MM.1S (cell line): ENCODE measurements around the gene TMEM150A.

ENCODE experiments used
- DNase-seq: peaks from one replicate; pipeline ENCODE4 v3.0.0-alpha.2; 2015
- H2AFZ ChIP-seq: fragments of 300-600 bp; sonication (generic); 2 replicates; pipeline ENCODE4 v1.6.0; 2016; ENCODE audit warnings: antibody characterized with exemption, low read length
- H3F3A ChIP-seq: fragments of 300-600 bp; sonication (generic); 2 replicates; pipeline ENCODE4 v1.6.1; 2016; ENCODE audit warnings: mild to moderate bottlenecking, antibody characterized with exemption, low read length, moderate library complexity, mixed read lengths; ENCODE audit not compliant: insufficient read depth
- H3K27ac ChIP-seq: fragments of 300-600 bp; sonication (generic); 2 replicates; pipeline ENCODE4 v1.5.1; 2016; ENCODE audit warnings: mild to moderate bottlenecking, low read length
- H3K27me3 ChIP-seq: fragments of 300-600 bp; sonication (generic); replicated peaks from 2 replicates; pipeline ENCODE4 v1.6.0; 2016; ENCODE audit warnings: low read length; ENCODE audit not compliant: insufficient read depth
- H3K36me3 ChIP-seq: fragments of 300-600 bp; sonication (generic); replicated peaks from 2 replicates; pipeline ENCODE4 v1.6.1; 2016; ENCODE audit warnings: mild to moderate bottlenecking, low read length, mixed read lengths; ENCODE audit not compliant: insufficient read depth
- H3K4me1 ChIP-seq: fragments of 300-600 bp; sonication (generic); 2 replicates; pipeline ENCODE4 v1.6.1; 2016; ENCODE audit warnings: low read length, mixed read lengths
- H3K4me2 ChIP-seq: fragments of 300-600 bp; sonication (generic); 2 replicates; pipeline ENCODE4 v1.6.0; 2016; ENCODE audit warnings: low read depth, low read length
- H3K4me3 ChIP-seq: fragments of 300-600 bp; sonication (generic); 2 replicates; pipeline ENCODE4 v1.5.1; 2016; ENCODE audit warnings: low read length, mixed read lengths
- H3K79me2 ChIP-seq: fragments of 300-600 bp; sonication (generic); 2 replicates; pipeline ENCODE4 v1.6.1; 2016; ENCODE audit warnings: mixed run types, low read length, mixed read lengths
- H3K9ac ChIP-seq: fragments of 300-600 bp; sonication (generic); 2 replicates; pipeline ENCODE4 v1.6.1; 2016; ENCODE audit warnings: low read length, mixed read lengths
- H3K9me2 ChIP-seq: fragments of 300-600 bp; sonication (generic); replicated peaks from 2 replicates; pipeline ENCODE4 v1.6.1; 2016; ENCODE audit warnings: mild to moderate bottlenecking, low read length, mixed read lengths; ENCODE audit not compliant: insufficient read depth
- H3K9me3 ChIP-seq: fragments of 300-600 bp; sonication (generic); replicated peaks from 2 replicates; pipeline ENCODE4 v1.6.1; 2016; ENCODE audit warnings: mild to moderate bottlenecking, low read length, mixed read lengths; ENCODE audit not compliant: insufficient read depth
- H4K20me1 ChIP-seq: fragments of 300-600 bp; sonication (generic); 2 replicates; pipeline ENCODE4 v1.6.1; 2016; ENCODE audit warnings: mild to moderate bottlenecking, low read length, moderate library complexity, mixed read lengths; ENCODE audit not compliant: insufficient read depth
- CTCF ChIP-seq: fragments of 300-600 bp; sonication (generic); IDR thresholded peaks from 2 replicates; pipeline ENCODE4 v1.5.1; 2016; ENCODE audit warnings: antibody characterized with exemption, low read length, mixed read lengths
- EZH2 ChIP-seq: fragments of 300-600 bp; sonication (generic); optimal IDR thresholded peaks from 2 replicates; pipeline ENCODE3; 2017; ENCODE audit warnings: low read depth, mild to moderate bottlenecking, antibody characterized with exemption, low read length, mixed read lengths
- EZH2phosphoT487 ChIP-seq: fragments of 300-600 bp; sonication (generic); IDR thresholded peaks from 2 replicates; pipeline ENCODE4 v1.6.1; 2018; ENCODE audit warnings: antibody characterized with exemption, low read length

The TMEM150A gene

GRCh38 chr2:85549095-85549494 lies 53.4 kb downstream of the TMEM150A start:
- Histone ChIP-seq H3K4me1 (no peaks in the 10 kb centered on the region), H3K9me3 (no peaks in the 10 kb centered on the region), H3K27me3 (no peaks in the 10 kb centered on the region), H4K20me1 (peaks cover 3% of the 10 kb centered on the region; the same call in 1 of the 2 replicates), H3F3A (peaks cover 41% of the 10 kb centered on the region), H3K9me2 (no peaks in the 10 kb centered on the region), H3K36me3 (no peaks in the 10 kb centered on the region; the same call in 1 of the 2 replicates), H2AFZ (no peak overlapping the region), H3K4me3 (no peak overlapping the region), H3K27ac (no peak overlapping the region), H3K79me2 (no peaks in the 10 kb centered on the region), H3K9ac (no peak overlapping the region), H3K4me2 (no peak overlapping the region)
- no peak for DNase-seq
- TF ChIP-seq CTCF, result no peak
- no peak for TF ChIP-seq EZH2phosphoT487
- TF ChIP-seq EZH2, result no peak

GRCh38 chr2:85548608-85548900 lies 53.9 kb downstream of the TMEM150A start:
- peaks cover 41% of the 10 kb centered on the region for H3F3A ChIP-seq
- no peak overlapping the region for H3K27ac ChIP-seq
- H3K4me3 ChIP-seq, result no peak overlapping the region
- H3K79me2 ChIP-seq, result no peaks in the 10 kb centered on the region
- no peaks in the 10 kb centered on the region for H3K9me2 ChIP-seq
- no peak overlapping the region for H3K9ac ChIP-seq
- TF ChIP-seq EZH2, result no peak
- no peak for TF ChIP-seq CTCF
- no peak for TF ChIP-seq EZH2phosphoT487
- H3K4me1 ChIP-seq, result no peaks in the 10 kb centered on the region
- no peaks in the 10 kb centered on the region for H3K27me3 ChIP-seq
- no peaks in the 10 kb centered on the region for H3K9me3 ChIP-seq
- H4K20me1 ChIP-seq, result peaks cover 3% of the 10 kb centered on the region; the same call in 1 of the 2 replicates
- H3K36me3 ChIP-seq, result no peaks in the 10 kb centered on the region; the same call in 1 of the 2 replicates
- H3K4me2 ChIP-seq, result no peak overlapping the region
- DNase-seq, result no peak
- H2AFZ ChIP-seq, result no peak overlapping the region
